ENCODE measurements around the gene MORF4L2. TPM values are rescaled to one million over a fixed set of nuclear protein-coding genes. Genes with fewer than 3 reads are reported as not detected.

MORF4L2 gene
- total RNA-seq, 2 experiments from 2014 or later = 165 to 257 TPM

- intact Hi-C loops (cut with micrococcal nuclease; ENCODE audit: unreplicated experiment) = no loop called here
- CTCF ChIA-PET (ENCODE audit: unreplicated experiment) = no interaction called here
- H3K9me2 ChIP-seq (ENCODE audit: insufficient read depth, low read length) = no peaks in the 10 kb centered on the region
- no peak overlapping the region for H3K27ac ChIP-seq (ENCODE audit: low read depth, low read length, poor library complexity, severe bottlenecking)
- H3K9me3 ChIP-seq (ENCODE audit: low read length) = no peaks in the 10 kb centered on the region
- POLR2A ChIA-PET = no interaction called here
- H3K79me2 ChIP-seq (ENCODE audit: insufficient read depth, low read depth, low read length) = no peaks in the 10 kb centered on the region
- no peaks in the 10 kb centered on the region for H3K36me3 ChIP-seq (ENCODE audit: insufficient read depth, low read length)
- no peak for DNase-seq (ENCODE audit: low spot score)
- no peaks in the 10 kb centered on the region for H4K20me1 ChIP-seq (ENCODE audit: insufficient read depth, low read length)
- H3K4me3 ChIP-seq (ENCODE audit: low read depth, low read length, poor library complexity, severe bottlenecking) = no peak overlapping the region
- no TSS peak for BruUV-seq (replicated peaks)
- no peak overlapping the region for H2AFZ ChIP-seq (ENCODE audit: low read length)
- TF ChIP-seq CTCF (conservative IDR thresholded peaks at IDR 0.05; ENCODE audit: low read length) (no peak), EZH2phosphoT487 (IDR thresholded peaks at IDR 0.05; ENCODE audit: borderline replicate concordance, low read depth, low read length) (no peak)
- H3K4me1 ChIP-seq (ENCODE audit: insufficient read depth, low read length, poor library complexity, severe bottlenecking) = peaks cover 15% of the 10 kb centered on the region
- no peak overlapping the region for H3K4me2 ChIP-seq (ENCODE audit: low read length)
Measured at GRCh38 chrX:103733017-103733416, 46.5 kb upstream of the MORF4L2 start.

- intact Hi-C loops (cut with micrococcal nuclease; ENCODE audit: unreplicated experiment) = no loop called here
- BruUV-seq (replicated peaks) = no TSS peak
- no peak overlapping the region for H3K4me2 ChIP-seq (ENCODE audit: low read length)
Measured at GRCh38 chrX:103730796-103731493, 44.4 kb upstream of the MORF4L2 start.

More at GRCh38 chrX:103730796-103731493, 44.4 kb upstream of the MORF4L2 start:
- no peaks in the 10 kb centered on the region for H3K79me2 ChIP-seq (ENCODE audit: insufficient read depth, low read depth, low read length)
- POLR2A ChIA-PET = interaction anchor here (0.7 kb wide), 1 partner anchor 110 kb away, joined by 3 read pairs; no protein-coding TSS in a partner anchor
- H3K4me1 ChIP-seq (ENCODE audit: insufficient read depth, low read length, poor library complexity, severe bottlenecking) = peaks cover 15% of the 10 kb centered on the region
- CTCF ChIA-PET (ENCODE audit: unreplicated experiment) = no interaction called here
- TF ChIP-seq EZH2phosphoT487 (IDR thresholded peaks at IDR 0.05; ENCODE audit: borderline replicate concordance, low read depth, low read length) (no peak), CTCF (conservative IDR thresholded peaks at IDR 0.05; ENCODE audit: low read length) (no peak)
- no peak for DNase-seq (ENCODE audit: low spot score)
- H3K36me3 ChIP-seq (ENCODE audit: insufficient read depth, low read length) = no peaks in the 10 kb centered on the region
- H3K4me3 ChIP-seq (ENCODE audit: low read depth, low read length, poor library complexity, severe bottlenecking) = no peak overlapping the region
- no peaks in the 10 kb centered on the region for H3K9me3 ChIP-seq (ENCODE audit: low read length)
- H3K9me2 ChIP-seq (ENCODE audit: insufficient read depth, low read length) = no peaks in the 10 kb centered on the region
- no peak overlapping the region for H2AFZ ChIP-seq (ENCODE audit: low read length)
- H4K20me1 ChIP-seq (ENCODE audit: insufficient read depth, low read length) = no peaks in the 10 kb centered on the region
- H3K27ac ChIP-seq (ENCODE audit: low read depth, low read length, poor library complexity, severe bottlenecking) = no peak overlapping the region

Measured in OCI-LY7 (cell line).